Measurements from ENCODE around the gene PKP2. TPM values are rescaled to one million over a fixed set of nuclear protein-coding genes. Genes with fewer than 3 reads are reported as not detected.

PKP2 gene
- total and polyA plus RNA-seq, 9 of the 15 experiments (the other 6 are each of a cell fraction or from before 2014, with no cell fraction given) = 1.6 to 4.2 (median 2.8) TPM

GRCh38 chr12:32819424-32819823 is 77.2 kb downstream of the PKP2 start:
- Histone ChIP-seq H3K9me3 (replicated peaks; ENCODE audit: control insufficient read depth, insufficient read depth, low read depth, low read length) (no peaks in the 10 kb centered on the region), H3K79me2 (ENCODE audit: control insufficient read depth, insufficient read depth, low read length) (no peaks in the 10 kb centered on the region), H3K9ac (ENCODE audit: insufficient read depth in 1 of 2, low read depth in 2 of 2, low read length in 2 of 2) (no peak overlapping the region), H3K9me1 (ENCODE audit: control insufficient read depth, insufficient read depth, low read length) (no peaks in the 10 kb centered on the region), H3K4me3 (no peak overlapping the region), H3K36me3 (ENCODE audit: control insufficient read depth, insufficient read depth, low read length) (no peaks in the 10 kb centered on the region), H4K20me1 (replicated peaks; ENCODE audit: control insufficient read depth, insufficient read depth, low read length) (no peaks in the 10 kb centered on the region), H3K4me1 (replicated peaks in 1 of 2; ENCODE audit: control insufficient read depth in 2 of 2, insufficient read depth in 2 of 2, low read length in 2 of 2) (no peaks in the 10 kb centered on the region), H2AFZ (ENCODE audit: low read depth, low read length) (no peak overlapping the region), H3K27me3 (ENCODE audit: control insufficient read depth in 2 of 2, insufficient read depth in 2 of 2, low read length in 2 of 2) (no peaks in the 10 kb centered on the region), H3K4me2 (ENCODE audit: insufficient read depth, low read length) (no peak overlapping the region), H3K27ac (ENCODE audit: extremely low read depth, low read depth, low read length) (no peak overlapping the region)
- ChIA-PET CTCF (ENCODE audit: low intra/inter-chr PET ratio) (no interaction called here), POLR2A (no interaction called here)
- DNase-seq (ENCODE audit: extremely low read depth in 1 of 4, low spot score in 3 of 4) (no peak), FAIRE-seq (no peak), ATAC-seq (no peak)
- in situ Hi-C loops (cut with MboI) = loop anchor here (10.0 kb wide), 1 partner anchor 1405 kb away; no protein-coding TSS in a partner anchor
- BruUV-seq (replicated peaks) = no TSS peak
- no peak for TF ChIP-seq MCM2 (IDR thresholded peaks at IDR 0.05; ENCODE audit: low read depth)
- TF ChIP-seq TSC22D4 (tag; IDR thresholded peaks at IDR 0.05) = no peak
- no peak for TF ChIP-seq POLR2G (IDR thresholded peaks at IDR 0.05; ENCODE audit: low read depth, low read length)
- no peak for TF ChIP-seq CREM (IDR thresholded peaks at IDR 0.05; ENCODE audit: low read depth)
- no peak for TF ChIP-seq AFF1 (IDR thresholded peaks at IDR 0.05; ENCODE audit: low read depth in 1 of 2, partially characterized antibody in 2 of 2)
- intact Hi-C loops (cut with micrococcal nuclease) = no loop called here
